GM10248 (cell line): ENCODE data around the gene SLC38A6.

Experiments used
- CTCF ChIA-PET: fragments of 300-600 bp; sonication (Branson Sonifier 250); formaldehyde crosslinking; extraction: SDS; loops from one replicate; lab custom pipeline; 2021; ENCODE audit warnings: antibody characterized with exemption; lab: Yijun Ruan, JAX
- POLR2A ChIA-PET: fragments of 350-650 bp; sonication (Branson Sonifier 250); formaldehyde crosslinking; extraction: SDS; loops from one replicate; lab custom pipeline; 2020; ENCODE audit warnings: antibody characterized with exemption; lab: Yijun Ruan, JAX
- DNase-seq: peaks from one replicate; pipeline ENCODE4 v3.0.0; 2012; ENCODE audit errors: extremely low spot score
- CTCF ChIP-seq: IDR thresholded peaks from 2 replicates; pipeline ENCODE4 v1.5.1; 2012; ENCODE audit warnings: mild to moderate bottlenecking, low read depth; ENCODE audit errors: extremely low read depth, missing control alignments, control extremely low read depth

SLC38A6 gene

GRCh38 chr14:61025251-61026223 lies 44.5 kb downstream of the SLC38A6 start:
- POLR2A ChIA-PET = no interaction called here
- TF ChIP-seq CTCF = peak; percentile 72
- peak; percentile 42 for DNase-seq
- CTCF ChIA-PET = interaction anchor here (0.6 to 3.9 kb wide), 15 partner anchors 9 to 402 kb away, joined by 3 to 29 read pairs (median 4); no protein-coding TSS in a partner anchor

DNA sequence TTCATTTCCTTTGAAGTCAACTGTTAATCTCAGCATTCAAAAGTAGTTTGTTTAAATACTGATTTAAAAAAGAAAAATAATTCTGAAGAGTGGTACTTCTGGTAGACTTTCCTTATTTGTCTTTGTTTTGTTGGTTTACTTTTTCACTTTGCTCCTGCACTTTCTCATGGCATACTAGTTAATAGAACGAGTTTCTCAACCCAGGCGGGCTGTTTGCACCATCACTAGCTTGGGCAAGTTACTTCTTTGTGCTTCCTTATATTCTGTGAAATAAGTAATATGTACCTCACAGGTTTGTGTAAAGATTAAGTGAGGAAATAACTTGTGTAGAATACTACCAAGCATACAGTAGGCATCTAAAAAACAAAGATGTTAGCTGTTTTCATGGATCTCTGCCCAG lies 45.5 kb downstream of the SLC38A6 start:
- ChIA-PET CTCF (interaction anchor here (0.9 to 3.9 kb wide), 11 partner anchors 8 to 401 kb away, joined by 3 to 29 read pairs (median 4); no protein-coding TSS in a partner anchor), POLR2A (no interaction called here)
- no peak for DNase-seq
- TF ChIP-seq CTCF = no peak

- no peak for DNase-seq
- ChIA-PET CTCF (interaction anchor here (1.5 to 2.1 kb wide), 2 partner anchors 10 to 20 kb away, joined by 4 to 6 read pairs; no protein-coding TSS in a partner anchor), POLR2A (no interaction called here)
- TF ChIP-seq CTCF = no peak
Observed at GRCh38 chr14:61031026-61031425, 50.0 kb downstream of the SLC38A6 start.

GRCh38 chr14:61033054-61033453 lies 52.0 kb downstream of the SLC38A6 start:
- TF ChIP-seq CTCF = no peak
- CTCF ChIA-PET = interaction anchor here (0.8 to 2.1 kb wide), 3 partner anchors 18 to 408 kb away, joined by 3 to 6 read pairs (median 3); no protein-coding TSS in a partner anchor
- no peak for DNase-seq

DNA sequence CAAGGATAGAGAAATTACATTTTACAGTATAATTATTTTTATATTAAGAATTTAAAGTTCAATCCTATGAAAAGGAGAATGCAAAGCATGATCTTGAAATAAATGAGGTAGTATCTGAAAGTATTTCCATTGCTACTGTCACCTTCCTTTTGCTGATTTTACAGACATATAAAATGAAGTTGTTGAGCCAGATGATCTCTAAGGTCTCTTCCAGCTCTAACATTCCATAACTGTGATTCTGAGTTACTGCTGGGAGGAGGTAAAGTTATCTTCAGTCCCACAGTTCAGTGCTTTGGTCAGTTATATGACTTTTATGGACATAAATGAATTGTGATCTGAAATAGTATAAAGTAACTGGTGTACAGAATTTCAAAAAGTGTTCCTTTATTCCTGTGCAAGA lies 52.8 kb downstream of the SLC38A6 start:
- no peak for TF ChIP-seq CTCF
- CTCF ChIA-PET = no interaction called here
- no peak for DNase-seq
- POLR2A ChIA-PET = no interaction called here

More at GRCh38 chr14:61033054-61033453, 52.0 kb downstream of the SLC38A6 start:
- POLR2A ChIA-PET = no interaction called here

DNA sequence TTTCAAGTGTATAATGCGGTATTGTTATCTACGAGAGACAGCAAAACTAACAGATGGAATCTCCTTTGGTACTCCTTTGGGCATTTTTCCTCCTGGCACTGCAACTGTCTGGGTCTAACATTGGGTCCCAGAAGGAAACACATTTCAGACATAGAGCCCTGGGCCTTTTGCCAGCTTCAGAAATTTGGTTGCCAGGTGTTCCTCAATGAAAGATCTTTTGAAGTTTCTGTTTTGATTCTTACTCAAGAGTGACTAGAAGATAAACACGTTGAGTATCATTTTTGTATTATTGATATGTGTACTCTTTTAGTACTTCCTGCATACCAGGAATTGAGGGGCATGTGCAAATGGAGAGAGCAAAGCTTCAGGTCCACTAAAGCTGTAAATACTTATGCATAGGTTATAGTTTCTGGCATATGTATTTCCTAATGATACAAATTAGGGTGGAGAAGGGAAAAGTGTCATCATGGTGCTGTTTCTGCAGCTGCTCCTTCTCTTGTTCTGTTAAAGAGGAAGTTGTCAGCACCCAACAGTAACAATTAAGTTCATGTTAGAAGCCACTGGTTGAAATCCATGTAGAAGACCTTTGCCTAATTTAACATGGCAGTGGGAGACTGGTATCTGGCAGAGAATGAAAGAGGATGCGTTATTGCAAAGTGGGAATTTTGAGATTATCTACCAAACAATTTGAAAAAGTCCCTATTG lies 53.5 kb downstream of the SLC38A6 start:
- DNase-seq = peak; percentile 9
- CTCF ChIA-PET = interaction anchor here (0.6 to 1.7 kb wide), 3 partner anchors 9 to 409 kb away, joined by 3 to 6 read pairs (median 3); no protein-coding TSS in a partner anchor
- no peak for TF ChIP-seq CTCF
- POLR2A ChIA-PET = no interaction called here
